ENCODE measurements around the gene PPP1R3C.

Gene PPP1R3C

GRCh38 chr10:91632671-91633550, at the start of gene PPP1R3C:
PPP1R3C (minus strand) TSS chr10:91633071; CDS start chr10:91632969, 102 bp downstream.
- DNase-seq, result peak in 2 of 3 experiments; percentile 97

GRCh38 chr10:91681361-91682276, 48.7 kb upstream of the PPP1R3C start:
- peak in 2 of 3 experiments; percentile 2 to 52 for DNase-seq

- DNase-seq, result no peak
Measured at GRCh38 chr10:91680487-91680886, 47.6 kb upstream of the PPP1R3C start.

- no peak for DNase-seq
Measured at GRCh38 chr10:91679296-91679695, 46.4 kb upstream of the PPP1R3C start.

- DNase-seq, result no peak
Measured at GRCh38 chr10:91677911-91678310, 45.0 kb upstream of the PPP1R3C start.

GRCh38 chr10:91672021-91672608, 39.2 kb upstream of the PPP1R3C start:
- DNase-seq, result peak; percentile 18 to 72 (median 57)

GRCh38 chr10:91668913-91669312, 36.0 kb upstream of the PPP1R3C start:
- no peak for DNase-seq

- peak in 1 of 3 experiments; percentile 1 for DNase-seq
Measured at GRCh38 chr10:91665842-91666241, 33.0 kb upstream of the PPP1R3C start.

GRCh38 chr10:91664426-91664825, 31.6 kb upstream of the PPP1R3C start:
- DNase-seq, result no peak

GRCh38 chr10:91662993-91663392, 30.1 kb upstream of the PPP1R3C start:
- no peak for DNase-seq

GRCh38 chr10:91653219-91653870, 20.5 kb upstream of the PPP1R3C start:
- DNase-seq, result no peak

GRCh38 chr10:91652364-91652763, 19.5 kb upstream of the PPP1R3C start:
- no peak for DNase-seq

- no peak for DNase-seq
Measured at GRCh38 chr10:91643700-91644099, 10.8 kb upstream of the PPP1R3C start.

- DNase-seq, result no peak
Measured at GRCh38 chr10:91642831-91643692, 10.2 kb upstream of the PPP1R3C start.

- no peak for DNase-seq
Measured at GRCh38 chr10:91636892-91637291, 4.0 kb upstream of the PPP1R3C start.

- peak; percentile 34 to 83 (median 56) for DNase-seq
Measured at GRCh38 chr10:91635401-91636400, 2.8 kb upstream of the PPP1R3C start.

- DNase-seq, result no peak
Measured at GRCh38 chr10:91634898-91635297, 2.0 kb upstream of the PPP1R3C start.

GRCh38 chr10:91634246-91634645, 1.4 kb upstream of the PPP1R3C start:
- DNase-seq, result no peak

GRCh38 chr10:91630625-91631024, 2.2 kb downstream of the PPP1R3C start:
- DNase-seq, result no peak

Data from NCI-H1417 (cell line).